Thyroid gland (tissue), 4 donors: ENCODE results near the gene FOXP1.

Experiments
- CTCF ChIP-seq, 6 experiments: fragments of 200-600 bp in 3 of 6; fragments of 450-650 bp in 3 of 6; sonication (generic) in 3 of 6; IDR thresholded peaks; one replicate each; pipeline ENCODE4 v1.5.1; 2016 to 2019; ENCODE audit warnings: antibody characterized with exemption in 6 of 6, mild to moderate bottlenecking in 2 of 6, inconsistent platforms in 1 of 6, moderate library complexity in 1 of 6
- POLR2A ChIP-seq, 2 donors: fragments of 450-650 bp; IDR thresholded peaks; one replicate each; pipeline ENCODE4 v1.6.1; 2017; ENCODE audit warnings: antibody characterized with exemption in 2 of 2, mild to moderate bottlenecking in 2 of 2, moderate library complexity in 1 of 2

GRCh38 chr3:71050166-71050537 is 533.4 kb downstream of the FOXP1 start:
- TF ChIP-seq POLR2A (IDR thresholded peaks at IDR 0.05): no peak
- TF ChIP-seq CTCF (IDR thresholded peaks at IDR 0.05): no peak
